WTC11 (cell line): Measurements from ENCODE around the gene IGSF11.

Source experiments
- AFF4 ChIP-seq: sonication (generic); formaldehyde crosslinking; IDR thresholded peaks from 2 replicates; pipeline ENCODE4 v1.8.1; 2023; ENCODE audit warnings: mild to moderate bottlenecking, missing genetic modification reagents, borderline replicate concordance
- ATF6 ChIP-seq: sonication (generic); formaldehyde crosslinking; IDR thresholded peaks from 2 replicates; pipeline ENCODE4 v1.8.1; 2023; ENCODE audit warnings: mild to moderate bottlenecking, missing genetic modification reagents
- CTCF ChIP-seq: fragments of 200-600 bp; IDR thresholded peaks from 2 replicates; pipeline ENCODE4 v1.8.0; 2022; ENCODE audit warnings: antibody characterized with exemption
- ESRRA ChIP-seq: sonication (generic); formaldehyde crosslinking; IDR thresholded peaks from 2 replicates; pipeline ENCODE4 v1.8.1; 2022; ENCODE audit warnings: mild to moderate bottlenecking, missing genetic modification reagents, borderline replicate concordance
- FOXK1 ChIP-seq: sonication (generic); formaldehyde crosslinking; IDR thresholded peaks from 2 replicates; pipeline ENCODE4 v1.8.0; 2022; ENCODE audit warnings: mild to moderate bottlenecking, moderate library complexity, missing genetic modification reagents
- NFYB ChIP-seq: sonication (generic); formaldehyde crosslinking; conservative IDR thresholded peaks from 2 replicates; pipeline ENCODE4 v1.8.0; 2022; ENCODE audit warnings: low read depth, missing genetic modification reagents
- NR2C2 ChIP-seq: sonication (generic); formaldehyde crosslinking; IDR thresholded peaks from 2 replicates; pipeline ENCODE4 v1.8.0; 2022; ENCODE audit warnings: mild to moderate bottlenecking, missing genetic modification reagents
- PRRX2 ChIP-seq: fragments of 250-450 bp; sonication (Bioruptor Pico); IDR thresholded peaks from 2 replicates; pipeline ENCODE4 v1.8.0; 2021; ENCODE audit warnings: mild to moderate bottlenecking
- ZNF121 ChIP-seq: sonication (generic); formaldehyde crosslinking; IDR thresholded peaks from 2 replicates; pipeline ENCODE4 v1.8.0; 2023; ENCODE audit warnings: missing genetic modification reagents
- TF ChIP-seq, protein P1 (sequence below): sonication (generic); formaldehyde crosslinking; IDR thresholded peaks from 2 replicates; pipeline ENCODE4 v1.8.1; 2022; ENCODE audit warnings: low read depth, mild to moderate bottlenecking, moderate library complexity, missing genetic modification reagents, borderline replicate concordance
- TF ChIP-seq, protein P2 (sequence below): fragments of 250-450 bp; sonication (Bioruptor Pico); IDR thresholded peaks from 2 replicates; pipeline ENCODE4 v1.8.0; 2021; ENCODE audit warnings: mild to moderate bottlenecking
- TF ChIP-seq, protein P3 (sequence below): sonication (generic); formaldehyde crosslinking; IDR thresholded peaks from 2 replicates; pipeline ENCODE4 v1.8.0; 2023; ENCODE audit warnings: mild to moderate bottlenecking, missing genetic modification reagents
- TF ChIP-seq, protein P4 (sequence below): sonication (generic); formaldehyde crosslinking; IDR thresholded peaks from 2 replicates; pipeline ENCODE4 v1.8.0; 2022; ENCODE audit warnings: missing genetic modification reagents

- no peak for TF ChIP-seq ZNF121 (CRISPR knock-in tag)
- TF ChIP-seq ESRRA (CRISPR knock-in tag), result no peak
- TF ChIP-seq, protein P1, sequence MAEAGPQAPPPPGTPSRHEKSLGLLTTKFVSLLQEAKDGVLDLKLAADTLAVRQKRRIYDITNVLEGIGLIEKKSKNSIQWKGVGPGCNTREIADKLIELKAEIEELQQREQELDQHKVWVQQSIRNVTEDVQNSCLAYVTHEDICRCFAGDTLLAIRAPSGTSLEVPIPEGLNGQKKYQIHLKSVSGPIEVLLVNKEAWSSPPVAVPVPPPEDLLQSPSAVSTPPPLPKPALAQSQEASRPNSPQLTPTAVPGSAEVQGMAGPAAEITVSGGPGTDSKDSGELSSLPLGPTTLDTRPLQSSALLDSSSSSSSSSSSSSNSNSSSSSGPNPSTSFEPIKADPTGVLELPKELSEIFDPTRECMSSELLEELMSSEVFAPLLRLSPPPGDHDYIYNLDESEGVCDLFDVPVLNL (CRISPR knock-in tag), result no peak
- TF ChIP-seq, protein P2, sequence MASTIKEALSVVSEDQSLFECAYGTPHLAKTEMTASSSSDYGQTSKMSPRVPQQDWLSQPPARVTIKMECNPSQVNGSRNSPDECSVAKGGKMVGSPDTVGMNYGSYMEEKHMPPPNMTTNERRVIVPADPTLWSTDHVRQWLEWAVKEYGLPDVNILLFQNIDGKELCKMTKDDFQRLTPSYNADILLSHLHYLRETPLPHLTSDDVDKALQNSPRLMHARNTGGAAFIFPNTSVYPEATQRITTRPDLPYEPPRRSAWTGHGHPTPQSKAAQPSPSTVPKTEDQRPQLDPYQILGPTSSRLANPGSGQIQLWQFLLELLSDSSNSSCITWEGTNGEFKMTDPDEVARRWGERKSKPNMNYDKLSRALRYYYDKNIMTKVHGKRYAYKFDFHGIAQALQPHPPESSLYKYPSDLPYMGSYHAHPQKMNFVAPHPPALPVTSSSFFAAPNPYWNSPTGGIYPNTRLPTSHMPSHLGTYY (CRISPR knock-in tag), result no peak
- TF ChIP-seq, protein P3, sequence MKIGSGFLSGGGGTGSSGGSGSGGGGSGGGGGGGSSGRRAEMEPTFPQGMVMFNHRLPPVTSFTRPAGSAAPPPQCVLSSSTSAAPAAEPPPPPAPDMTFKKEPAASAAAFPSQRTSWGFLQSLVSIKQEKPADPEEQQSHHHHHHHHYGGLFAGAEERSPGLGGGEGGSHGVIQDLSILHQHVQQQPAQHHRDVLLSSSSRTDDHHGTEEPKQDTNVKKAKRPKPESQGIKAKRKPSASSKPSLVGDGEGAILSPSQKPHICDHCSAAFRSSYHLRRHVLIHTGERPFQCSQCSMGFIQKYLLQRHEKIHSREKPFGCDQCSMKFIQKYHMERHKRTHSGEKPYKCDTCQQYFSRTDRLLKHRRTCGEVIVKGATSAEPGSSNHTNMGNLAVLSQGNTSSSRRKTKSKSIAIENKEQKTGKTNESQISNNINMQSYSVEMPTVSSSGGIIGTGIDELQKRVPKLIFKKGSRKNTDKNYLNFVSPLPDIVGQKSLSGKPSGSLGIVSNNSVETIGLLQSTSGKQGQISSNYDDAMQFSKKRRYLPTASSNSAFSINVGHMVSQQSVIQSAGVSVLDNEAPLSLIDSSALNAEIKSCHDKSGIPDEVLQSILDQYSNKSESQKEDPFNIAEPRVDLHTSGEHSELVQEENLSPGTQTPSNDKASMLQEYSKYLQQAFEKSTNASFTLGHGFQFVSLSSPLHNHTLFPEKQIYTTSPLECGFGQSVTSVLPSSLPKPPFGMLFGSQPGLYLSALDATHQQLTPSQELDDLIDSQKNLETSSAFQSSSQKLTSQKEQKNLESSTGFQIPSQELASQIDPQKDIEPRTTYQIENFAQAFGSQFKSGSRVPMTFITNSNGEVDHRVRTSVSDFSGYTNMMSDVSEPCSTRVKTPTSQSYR (CRISPR knock-in tag), result no peak
- no peak for TF ChIP-seq CTCF
- TF ChIP-seq, protein P4, sequence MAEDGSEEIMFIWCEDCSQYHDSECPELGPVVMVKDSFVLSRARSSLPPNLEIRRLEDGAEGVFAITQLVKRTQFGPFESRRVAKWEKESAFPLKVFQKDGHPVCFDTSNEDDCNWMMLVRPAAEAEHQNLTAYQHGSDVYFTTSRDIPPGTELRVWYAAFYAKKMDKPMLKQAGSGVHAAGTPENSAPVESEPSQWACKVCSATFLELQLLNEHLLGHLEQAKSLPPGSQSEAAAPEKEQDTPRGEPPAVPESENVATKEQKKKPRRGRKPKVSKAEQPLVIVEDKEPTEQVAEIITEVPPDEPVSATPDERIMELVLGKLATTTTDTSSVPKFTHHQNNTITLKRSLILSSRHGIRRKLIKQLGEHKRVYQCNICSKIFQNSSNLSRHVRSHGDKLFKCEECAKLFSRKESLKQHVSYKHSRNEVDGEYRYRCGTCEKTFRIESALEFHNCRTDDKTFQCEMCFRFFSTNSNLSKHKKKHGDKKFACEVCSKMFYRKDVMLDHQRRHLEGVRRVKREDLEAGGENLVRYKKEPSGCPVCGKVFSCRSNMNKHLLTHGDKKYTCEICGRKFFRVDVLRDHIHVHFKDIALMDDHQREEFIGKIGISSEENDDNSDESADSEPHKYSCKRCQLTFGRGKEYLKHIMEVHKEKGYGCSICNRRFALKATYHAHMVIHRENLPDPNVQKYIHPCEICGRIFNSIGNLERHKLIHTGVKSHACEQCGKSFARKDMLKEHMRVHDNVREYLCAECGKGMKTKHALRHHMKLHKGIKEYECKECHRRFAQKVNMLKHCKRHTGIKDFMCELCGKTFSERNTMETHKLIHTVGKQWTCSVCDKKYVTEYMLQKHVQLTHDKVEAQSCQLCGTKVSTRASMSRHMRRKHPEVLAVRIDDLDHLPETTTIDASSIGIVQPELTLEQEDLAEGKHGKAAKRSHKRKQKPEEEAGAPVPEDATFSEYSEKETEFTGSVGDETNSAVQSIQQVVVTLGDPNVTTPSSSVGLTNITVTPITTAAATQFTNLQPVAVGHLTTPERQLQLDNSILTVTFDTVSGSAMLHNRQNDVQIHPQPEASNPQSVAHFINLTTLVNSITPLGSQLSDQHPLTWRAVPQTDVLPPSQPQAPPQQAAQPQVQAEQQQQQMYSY (CRISPR knock-in tag), result no peak
- no peak for TF ChIP-seq NFYB (CRISPR knock-in tag)
- TF ChIP-seq FOXK1, result no peak
- TF ChIP-seq PRRX2 (CRISPR knock-in tag), result no peak
- TF ChIP-seq ATF6 (CRISPR knock-in tag), result no peak
- no peak for TF ChIP-seq NR2C2 (CRISPR knock-in tag)
- no peak for TF ChIP-seq AFF4 (CRISPR knock-in tag)
Measured at GRCh38 chr3:118973050-118973449, 61.6 kb downstream of the IGSF11 start.
